Stimulated activated CD8-positive, alpha-beta memory T cell treated with anti-CD3 and anti-CD28 coated beads, Interleukin-4, amount 100 ng/mL, for 48 hours (primary cell): Measurements from ENCODE around the gene ARPC4.
A peak's percentile ranks its signal among the peaks of the same experiment; 100 is the strongest.
"Not testable (repeated sequence)": the region's sequence is repeated elsewhere in the genome, so short reads cannot be mapped to it uniquely, and the experiment has no call there.

Experiments
- DNase-seq: peaks from one replicate; pipeline ENCODE4 v3.0.0-alpha.2; 2020

ARPC4 gene

DNA sequence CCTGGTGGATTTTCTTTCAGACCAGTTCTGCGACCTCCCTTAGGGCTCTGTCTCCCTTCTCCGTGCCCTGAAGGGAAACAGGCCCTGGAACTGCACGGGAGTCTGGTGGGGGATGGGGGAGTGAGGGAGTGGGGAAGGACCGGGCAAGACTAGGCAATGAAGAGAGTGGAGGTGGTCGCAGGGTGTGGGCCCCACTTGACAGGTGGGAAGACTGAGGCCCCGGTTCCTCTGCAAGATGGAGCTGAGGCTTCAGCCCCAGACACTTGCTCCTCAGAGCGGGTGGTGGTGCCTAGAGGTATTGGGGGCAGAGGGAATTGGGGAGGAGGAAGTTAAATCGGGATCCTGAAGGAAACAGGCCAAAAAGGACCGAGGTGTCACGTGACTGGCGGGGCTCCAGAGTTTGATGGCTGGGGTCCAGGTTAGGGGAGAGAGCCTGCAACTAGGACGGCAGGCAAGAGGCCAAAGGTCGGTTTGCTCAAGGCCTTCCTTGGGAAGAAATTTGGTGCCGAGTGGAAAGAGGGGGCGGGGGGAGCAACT is 22.5 kb upstream of the ARPC4 start:
- DNase-seq, result no peak

DNA sequence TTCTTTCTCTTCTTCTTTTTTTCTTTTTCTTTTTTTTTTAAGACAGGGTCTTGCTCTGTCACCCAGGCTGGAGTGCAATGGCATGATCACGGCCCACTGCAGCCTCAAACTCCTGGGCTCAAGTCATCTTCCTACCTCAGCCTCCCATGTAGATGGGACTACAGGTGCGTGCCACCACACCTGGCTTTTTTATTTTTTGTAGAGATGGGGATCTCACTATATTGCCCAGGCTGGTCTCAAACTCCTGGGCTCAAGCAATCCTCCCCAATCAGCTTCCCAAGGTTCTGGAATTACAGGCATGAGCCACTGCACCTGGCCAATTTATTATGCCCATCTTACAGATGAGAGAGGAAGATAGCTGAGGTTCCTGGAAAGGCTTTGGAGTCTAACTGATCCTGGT is 21.9 kb upstream of the ARPC4 start:
- not testable (repeated sequence) for DNase-seq

DNA sequence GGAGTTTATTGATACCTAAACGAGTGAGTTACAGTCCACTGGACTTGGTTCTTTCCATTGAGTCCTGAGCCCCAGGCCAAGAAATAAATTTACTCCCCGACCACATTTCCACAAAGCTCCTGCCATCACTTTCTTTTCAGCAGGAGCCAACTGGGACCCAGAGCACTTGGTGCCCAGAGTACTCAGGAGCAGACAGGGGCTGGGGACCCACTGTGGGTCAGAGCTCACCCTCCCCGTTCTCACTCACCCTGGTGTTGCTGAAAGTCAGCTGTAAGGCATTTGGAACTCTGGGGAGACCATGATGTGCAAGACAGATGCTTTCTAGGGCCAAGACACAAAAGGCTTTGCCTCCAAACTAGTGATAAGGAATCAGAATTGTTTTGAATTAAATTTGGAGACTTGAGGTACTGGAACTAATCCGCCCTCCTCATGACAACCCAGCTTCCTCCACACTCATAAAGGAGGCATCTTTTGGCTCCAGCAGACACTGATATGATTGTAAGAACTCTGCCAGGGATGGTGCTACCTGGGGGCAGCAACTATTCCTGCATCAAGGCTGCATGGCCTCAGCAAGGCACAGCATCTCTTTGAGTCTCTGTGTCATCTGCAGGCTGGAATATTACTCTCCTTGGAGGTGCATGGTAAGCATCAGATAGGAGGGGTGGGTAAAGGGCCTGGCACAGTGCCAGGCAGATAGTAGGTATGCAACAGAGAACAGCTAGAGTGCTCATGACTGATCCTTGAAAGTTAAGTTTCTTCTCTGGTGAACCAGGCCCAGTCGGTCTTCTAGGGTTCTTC is 15.8 kb upstream of the ARPC4 start:
- DNase-seq, result no peak

DNA sequence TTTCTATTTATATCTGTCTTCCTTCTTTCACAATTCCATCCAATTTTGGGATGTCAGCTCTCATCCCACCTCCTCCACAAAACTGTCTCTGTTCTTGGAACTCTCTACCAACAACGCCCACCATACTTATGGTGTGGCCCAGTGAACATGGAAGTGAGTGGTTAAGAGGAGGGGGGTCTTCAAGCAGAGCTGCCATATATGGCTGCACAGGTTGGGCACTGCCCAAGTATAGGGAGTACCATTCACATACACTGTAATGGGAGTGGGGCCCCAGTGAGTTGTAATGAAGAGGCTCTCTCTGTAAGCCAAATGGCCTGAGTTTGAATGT is 15.2 kb upstream of the ARPC4 start:
- no peak for DNase-seq

DNA sequence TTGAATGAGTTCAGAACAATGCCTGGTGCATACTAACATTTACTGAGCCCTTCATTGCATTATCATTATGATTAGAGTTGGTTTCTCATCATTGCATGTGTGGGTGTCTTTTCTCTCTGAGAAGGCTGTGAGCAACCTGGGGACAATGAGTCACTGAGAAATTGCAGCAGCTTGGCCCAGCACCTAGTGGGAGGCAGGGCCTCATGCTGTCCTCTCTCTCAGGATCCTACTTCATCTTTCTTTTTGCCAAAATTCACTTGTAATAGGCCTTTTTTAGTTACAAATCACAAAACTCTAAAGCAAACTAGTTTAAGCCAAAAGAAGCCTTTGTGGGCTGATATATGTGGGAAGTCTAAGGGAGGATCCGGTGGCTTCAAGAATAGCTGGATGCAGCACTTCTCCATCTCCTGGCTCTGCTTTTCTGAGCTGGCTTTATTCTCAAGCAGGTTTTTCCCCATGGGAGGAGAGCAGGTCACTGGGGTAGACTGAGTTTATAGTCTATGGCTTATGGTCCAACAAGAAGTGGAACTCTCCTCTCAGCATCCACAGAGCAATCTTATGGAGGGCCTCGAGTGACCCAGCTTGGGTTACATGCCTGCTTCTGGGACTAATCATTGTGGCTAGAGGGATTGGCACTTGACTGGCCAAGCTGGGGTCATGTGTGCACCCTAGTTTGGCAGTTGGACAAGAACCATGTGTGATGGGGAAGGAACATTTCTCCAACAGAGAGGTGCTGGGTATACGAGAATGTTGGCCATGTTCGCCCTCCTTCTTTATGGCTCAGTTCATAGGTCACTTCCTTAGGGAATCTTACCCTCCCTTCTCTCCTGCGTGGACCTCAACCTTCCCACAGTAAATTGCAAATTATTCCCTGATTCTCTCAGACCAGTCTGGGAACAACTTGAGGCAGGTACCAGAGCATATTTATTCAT is 14.5 kb upstream of the ARPC4 start:
- DNase-seq, result peak; percentile 75

DNA sequence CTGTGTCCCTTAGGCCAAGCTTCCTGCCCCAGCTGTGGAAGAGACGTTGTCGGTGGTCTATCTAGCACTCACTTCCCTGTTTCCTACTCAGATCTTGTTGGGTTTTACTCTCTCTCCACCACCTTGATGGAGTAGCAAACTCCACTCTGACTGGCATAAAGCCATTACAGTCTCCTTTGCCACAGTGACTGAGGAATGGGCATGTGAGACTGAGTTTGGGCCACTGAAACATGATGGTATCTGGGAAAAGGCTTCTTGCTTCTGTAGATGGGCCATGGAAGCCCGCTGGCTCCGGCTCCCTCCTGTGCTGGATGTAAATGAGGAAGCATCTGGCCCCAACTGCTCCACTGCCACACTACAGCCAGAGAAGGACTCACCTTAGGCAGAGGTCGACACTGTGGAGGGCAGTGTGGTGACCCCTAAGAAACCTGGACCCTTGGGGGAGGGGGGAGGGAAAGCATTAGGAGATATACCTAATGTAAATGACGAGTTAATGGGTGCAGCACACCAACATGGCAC is 13.7 kb upstream of the ARPC4 start:
- DNase-seq, result no peak

DNA sequence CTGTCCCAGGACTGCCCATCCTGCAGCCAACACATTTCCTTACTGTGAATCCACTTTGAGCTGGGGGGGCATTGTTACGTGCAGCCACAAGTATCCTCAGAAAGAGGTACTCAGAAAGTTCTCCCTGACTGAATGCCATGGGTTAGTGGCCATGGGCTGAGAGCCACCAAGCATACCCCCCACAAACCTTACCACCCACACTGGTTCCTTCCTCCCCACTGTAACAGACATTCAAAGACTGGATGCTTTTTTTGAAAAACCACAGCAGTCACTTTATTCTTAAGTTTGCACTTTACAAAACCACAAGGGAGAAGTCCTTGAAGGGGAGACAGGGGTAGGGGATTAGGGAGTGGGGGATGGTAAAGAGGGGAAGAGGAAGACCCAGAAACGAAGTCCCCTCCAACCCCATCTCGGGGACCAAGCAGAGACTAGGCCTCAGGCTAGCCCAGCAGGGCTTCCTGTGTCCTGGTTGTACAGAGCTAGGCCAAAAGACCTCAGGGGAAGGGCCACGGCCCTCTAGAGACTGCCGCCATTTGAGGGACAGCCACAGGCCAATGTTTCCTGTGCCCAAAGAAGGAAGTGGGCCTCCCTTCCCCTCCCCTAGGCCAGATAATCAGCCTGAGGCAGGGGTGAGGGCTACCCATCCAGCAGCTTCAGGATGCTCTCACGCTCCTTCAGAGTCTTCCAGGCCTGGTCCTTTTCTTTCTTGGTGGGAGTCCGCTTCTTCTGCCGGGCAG is 13.0 kb upstream of the ARPC4 start:
- DNase-seq, result peak; percentile 70

DNA sequence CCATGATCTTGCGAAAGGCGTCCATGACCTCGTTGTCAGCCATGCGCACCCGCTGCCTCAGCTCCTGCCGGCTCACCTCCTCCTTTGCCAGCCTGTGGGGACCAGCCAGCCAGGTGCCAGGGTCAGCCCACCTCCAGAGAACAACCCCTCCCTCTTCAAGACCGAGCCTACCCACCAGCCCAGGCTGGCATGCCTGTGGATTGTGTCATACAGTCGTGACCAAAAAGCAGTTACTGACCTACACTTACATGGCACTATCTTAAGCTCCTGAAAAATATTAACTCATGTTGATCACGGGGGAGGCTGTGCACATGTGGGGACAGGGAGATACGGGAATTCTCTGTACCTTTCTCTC is 12.4 kb upstream of the ARPC4 start:
- DNase-seq, result no peak

DNA sequence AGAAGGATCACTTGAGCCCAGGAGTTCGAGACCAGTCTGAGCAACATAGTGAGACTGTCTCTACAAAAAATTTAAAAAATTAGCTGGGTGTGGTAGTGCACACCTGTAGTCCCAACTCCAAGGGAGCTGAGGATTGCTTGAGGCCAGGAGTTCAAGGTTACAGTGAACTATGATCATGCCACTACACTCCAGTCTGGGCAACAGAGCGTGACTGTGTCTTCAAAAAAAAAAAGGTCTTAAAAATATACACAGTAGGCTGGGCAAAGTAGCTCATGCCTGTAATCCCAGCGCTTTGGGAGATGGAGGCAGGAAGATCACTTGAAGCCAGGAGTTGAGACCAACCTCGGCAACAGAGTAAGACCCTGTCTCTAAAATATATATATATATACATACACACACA is 12.0 kb upstream of the ARPC4 start:
- no peak for DNase-seq

DNA sequence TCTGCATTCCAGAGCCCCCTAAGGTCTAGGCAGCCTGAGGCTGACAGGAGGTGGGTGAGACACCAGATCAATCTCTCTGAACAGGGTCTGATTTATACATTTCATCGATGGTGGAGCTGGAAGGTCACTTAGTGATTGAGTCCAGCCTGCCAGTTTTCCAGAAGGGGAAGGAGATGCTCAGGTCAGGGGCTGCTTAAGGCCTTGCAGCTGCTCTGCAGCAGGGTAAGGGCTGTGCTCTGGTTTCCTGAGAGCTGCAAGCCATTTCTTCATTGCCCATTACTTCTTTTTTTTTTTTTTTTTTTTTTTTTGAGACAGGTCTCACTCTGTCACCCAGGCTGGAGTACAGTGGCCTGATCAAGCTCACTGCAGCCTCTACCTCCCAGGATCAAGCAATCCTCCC is 11.3 kb upstream of the ARPC4 start:
- DNase-seq, result no peak

DNA sequence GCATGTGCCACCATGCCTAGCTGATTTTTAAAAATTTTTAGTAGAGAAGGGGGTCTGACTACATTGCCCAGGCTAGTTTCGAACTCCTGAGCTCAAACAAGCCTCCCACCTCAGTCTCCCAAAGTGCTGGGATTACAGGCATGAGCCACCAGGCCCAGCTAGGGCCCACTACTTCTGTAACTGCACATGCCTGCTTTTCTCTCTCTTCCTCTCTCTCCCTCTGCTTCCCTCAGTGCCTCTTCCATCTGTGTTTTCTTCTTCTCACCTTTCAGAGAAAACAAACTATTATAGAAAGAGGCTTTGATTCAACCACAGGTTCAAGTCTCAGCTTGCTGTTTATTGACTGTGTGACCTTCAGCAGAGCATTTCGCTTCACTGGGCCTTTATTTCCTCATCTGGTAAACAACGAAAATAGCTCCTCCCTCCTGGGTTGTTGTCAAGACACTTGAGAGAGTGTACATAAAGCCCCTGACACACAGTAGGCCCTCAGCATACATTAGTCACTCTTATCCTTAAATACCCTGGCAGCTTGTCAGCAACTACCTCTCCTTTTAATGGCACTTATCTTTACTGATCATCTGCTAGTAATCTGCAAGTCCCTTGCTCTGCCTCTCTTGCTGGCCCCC is 10.8 kb upstream of the ARPC4 start:
- DNase-seq, result no peak

DNA sequence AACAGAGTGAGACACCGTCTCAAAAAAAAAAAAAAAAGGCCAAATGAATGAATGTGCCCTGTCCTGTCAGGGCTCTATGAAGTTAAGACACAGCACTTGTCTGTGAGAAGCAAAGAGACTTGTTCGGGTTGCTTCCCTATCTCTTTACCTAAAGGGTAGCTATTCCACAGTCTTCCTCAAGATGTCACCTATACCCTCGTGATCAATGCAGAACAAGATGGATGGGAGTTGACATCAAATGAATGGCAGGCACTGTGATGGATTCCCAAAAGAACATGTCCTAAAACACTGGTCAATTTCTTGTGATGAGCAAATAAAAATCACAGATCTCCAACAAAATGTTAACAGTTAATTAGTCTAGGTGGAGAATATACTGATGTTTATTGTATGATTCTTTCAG is 10.1 kb upstream of the ARPC4 start:
- no peak for DNase-seq

DNA sequence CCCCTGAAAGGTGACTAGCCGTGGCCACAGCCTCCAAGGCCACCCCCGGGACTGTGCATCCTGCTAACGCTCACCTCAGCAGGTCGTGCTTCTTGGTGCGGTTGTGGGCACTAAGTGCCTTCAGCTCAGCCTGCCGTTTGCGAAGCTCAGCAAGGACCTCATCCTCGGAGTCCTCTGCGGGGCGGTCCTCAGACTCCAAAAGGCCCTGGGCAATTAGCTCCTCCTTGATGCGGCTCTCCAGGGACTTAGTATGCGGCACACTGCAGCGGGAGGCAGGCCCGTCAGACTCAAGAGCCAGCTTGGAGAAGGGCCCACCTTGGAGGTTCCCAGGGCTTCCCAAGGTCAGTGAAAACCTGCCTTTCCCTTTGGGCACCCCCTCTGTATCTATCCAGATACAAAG is 8.9 kb upstream of the ARPC4 start:
- no peak for DNase-seq

DNA sequence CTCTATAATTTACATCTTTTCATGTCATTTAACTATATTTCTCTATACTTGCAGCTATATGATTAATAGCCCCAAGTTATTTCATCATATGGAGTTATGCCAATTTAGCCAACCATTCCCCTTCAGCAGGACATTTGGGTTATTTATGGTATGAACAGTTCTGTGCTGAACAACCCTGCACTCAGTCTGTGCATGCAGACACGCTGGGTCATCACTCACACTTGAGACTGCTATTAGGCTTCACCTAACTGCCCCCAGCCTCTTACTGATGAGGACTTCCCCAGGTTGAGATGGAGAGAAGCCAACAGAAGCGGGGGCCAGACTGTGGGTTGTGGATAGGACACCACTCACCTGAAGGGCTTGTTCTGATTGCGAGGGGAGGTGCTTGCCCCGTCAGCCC is 7.9 kb upstream of the ARPC4 start:
- DNase-seq, result no peak

DNA sequence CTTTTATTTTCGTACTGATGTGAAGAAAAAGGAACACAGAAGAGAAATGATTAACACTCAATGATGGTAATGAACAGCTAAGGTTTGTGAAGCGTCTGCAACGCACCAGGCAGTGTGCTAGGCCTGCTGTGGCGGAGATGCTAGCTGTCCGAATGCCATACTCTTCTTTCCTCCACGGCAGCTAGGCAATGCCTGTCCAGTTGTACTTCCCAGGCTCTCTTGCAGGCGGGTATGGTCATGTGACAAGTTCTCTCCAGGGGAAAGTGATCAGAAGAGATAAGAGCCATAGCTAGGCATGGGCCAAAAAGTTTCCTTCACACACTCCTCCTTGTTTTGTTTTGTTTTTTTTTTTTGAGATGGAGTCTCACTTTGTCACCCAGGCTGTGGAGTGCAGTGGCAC is 7.3 kb upstream of the ARPC4 start:
- DNase-seq, result no peak

DNA sequence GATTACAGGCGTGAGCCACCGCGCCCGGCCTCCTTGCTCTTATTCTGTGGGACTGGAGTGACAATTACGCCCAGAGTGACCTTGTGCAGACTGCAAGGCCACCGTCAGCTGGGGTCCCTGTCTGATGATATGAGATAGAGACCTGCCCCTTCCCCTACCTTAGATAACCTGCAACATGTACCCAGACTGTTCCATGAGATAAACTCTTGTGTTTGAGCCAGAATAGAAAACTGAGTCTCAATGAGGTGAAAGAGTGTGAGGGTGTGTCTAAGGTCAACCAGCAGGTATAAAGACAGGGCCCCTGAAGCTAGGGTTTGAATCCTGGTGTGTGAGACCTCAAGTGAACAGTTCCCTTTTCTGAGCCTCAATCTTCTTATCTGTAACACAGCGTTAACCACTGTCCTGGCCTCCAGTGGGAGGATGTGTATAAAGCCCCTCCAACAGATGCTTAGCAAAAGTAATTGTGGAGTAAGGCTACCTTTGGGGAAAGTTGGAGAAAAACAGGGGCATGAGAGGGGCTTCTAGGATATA is 6.6 kb upstream of the ARPC4 start:
- no peak for DNase-seq

DNA sequence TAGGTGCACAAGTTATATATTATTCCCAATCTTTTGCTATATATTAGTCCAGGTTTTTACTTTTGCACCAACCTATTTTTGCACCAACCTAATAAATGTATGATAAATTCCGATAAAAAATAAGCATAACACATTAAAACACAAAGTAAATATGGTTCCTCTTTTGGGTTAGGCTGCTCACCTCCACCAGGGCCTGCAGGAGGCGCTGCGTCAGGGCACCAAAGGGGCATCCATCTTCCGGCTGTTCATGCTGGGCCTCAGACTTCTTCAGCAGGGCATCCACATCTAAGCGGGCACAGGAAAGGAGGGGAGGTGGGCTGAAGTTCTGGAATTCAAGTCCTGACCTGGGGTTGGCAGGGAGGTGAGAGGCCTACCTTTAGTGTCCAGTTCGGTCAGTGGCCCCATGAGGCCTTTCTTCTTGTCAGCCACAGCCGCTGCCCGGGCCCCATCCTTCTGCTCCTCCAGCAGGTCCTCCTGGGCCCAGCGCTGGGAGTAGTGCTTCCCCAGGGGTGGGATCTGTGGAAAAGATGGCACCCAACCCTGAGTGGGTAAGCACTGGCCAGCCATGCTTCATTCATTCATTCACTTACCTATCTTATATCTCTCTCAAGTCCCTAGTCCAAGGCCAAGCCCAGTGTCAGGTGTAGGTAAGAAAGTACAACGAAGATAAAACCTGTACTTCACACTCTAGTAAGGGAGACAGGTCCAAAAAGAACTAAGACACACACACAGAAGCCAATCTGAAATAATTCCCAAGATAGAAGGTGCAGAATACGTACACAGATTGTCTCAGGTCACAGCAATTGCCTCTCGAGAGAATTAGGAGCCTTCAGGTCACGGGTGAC is 5.8 kb upstream of the ARPC4 start:
- no peak for DNase-seq

DNA sequence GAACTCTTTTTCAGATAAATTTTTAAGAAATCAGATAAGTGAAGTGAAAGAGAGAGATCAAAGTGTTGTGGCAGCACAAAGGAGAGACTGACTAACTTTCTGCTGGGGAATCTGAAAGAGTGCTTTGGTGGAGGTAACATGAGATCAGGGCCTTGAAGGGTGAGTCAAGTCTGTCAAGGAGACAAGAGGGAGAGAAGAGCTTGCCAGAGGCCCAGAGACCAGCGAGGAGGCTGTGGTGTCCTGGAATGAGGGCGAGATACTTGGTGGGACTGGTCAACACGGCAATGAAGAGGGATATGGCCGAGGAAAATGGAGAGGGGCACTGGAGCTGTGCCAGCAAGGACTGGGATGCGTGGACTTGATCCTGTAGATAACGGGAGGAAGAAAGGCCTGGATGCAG is 5.2 kb upstream of the ARPC4 start:
- peak; percentile 58 for DNase-seq

DNA sequence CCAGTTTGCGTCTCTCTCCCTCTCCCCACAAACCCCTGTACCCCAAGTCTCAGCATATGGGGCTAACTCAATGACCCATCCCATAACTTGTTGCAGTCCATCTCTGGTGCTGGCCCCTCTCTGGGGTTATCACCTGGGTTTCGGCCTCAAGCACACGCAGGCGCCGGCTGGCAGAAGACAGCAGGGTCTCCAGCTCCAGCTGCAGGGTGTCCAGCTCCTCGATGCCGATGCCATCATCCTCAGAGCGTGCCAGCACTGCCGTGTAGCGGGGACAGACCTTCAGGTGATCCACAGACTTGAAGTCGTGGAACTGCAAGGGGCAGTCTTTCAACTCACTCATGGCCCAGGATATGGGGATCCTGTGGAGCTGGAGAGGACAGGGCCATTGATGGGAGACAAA is 1.8 kb upstream of the ARPC4 start:
- no peak for DNase-seq

DNA sequence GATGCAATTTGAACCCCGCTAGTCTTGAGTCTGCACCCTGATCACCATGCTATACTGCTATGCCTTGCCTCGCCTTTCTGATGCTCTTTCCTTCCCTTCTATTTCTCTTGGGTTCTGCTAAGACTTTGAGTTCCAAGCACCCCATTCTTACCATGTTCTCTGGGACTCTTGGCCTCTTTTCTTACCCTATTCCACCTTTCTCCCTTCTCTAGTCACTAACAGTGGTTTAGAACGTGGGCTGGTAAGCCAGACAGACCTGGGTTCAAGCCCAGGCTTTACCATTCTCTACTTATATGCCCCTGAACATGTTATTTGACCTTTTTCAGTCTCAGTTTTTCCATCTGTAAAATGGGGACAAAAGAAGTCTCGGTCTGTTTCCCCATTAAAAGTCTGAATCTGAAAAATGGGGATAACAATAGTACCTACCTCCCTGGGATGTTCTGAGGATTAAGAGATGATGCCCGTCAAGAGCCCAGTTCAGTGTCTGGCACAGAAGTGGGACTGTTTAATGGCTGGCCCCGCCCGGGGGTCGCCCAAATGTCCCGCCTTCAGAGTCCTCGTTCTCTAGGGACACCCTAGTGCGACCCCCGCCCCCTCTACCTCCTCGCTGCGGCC is 985 bp upstream of the ARPC4 start:
- no peak for DNase-seq

DNA sequence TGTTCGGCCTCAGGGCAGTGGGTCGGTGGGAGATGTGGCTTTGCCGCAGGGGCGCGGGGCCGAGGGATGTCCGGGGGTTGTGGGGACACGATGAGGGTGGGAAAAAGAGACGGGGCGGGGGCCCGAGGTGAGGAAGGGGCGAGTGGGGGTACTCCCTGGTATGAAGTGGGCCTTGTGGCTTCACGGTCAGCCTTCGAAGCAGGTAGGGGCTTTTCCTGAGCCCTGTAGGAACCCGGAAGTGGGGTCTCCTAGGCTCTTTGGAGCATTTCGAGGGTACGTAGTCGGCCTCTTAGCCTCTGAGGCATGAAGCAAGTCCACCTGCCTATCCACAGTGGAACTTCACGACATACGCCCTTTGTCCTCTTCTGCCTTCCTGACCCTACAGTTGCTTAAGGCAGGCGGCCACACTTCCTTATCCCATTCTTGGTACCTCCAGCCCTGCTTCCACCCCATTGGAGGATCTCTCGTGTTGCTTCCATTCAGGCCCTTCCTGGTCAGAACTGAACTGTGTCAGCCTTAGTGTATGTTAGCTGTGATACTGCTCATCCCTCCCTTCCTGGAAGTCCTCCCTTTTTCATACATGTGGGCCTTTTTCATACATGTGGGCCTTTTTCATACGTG is 389 bp downstream of the ARPC4 start:
- peak; percentile 59 for DNase-seq
